Psoas muscle (tissue), 8 donors: ENCODE measurements around the gene RIC1. TPM values are rescaled to one million over a fixed set of nuclear protein-coding genes. Genes with fewer than 3 reads are reported as not detected.
A peak's percentile ranks its signal among the peaks of the same experiment; 100 is the strongest.

ENCODE experiments used
- ATAC-seq, 4 donors: fragments of 200-7000 bp; cut with Tn5 transposase; one replicate each; pipeline ENCODE4 v1.9.1; 2020; ENCODE audit warnings: moderate library complexity in 3 of 4, mild to moderate bottlenecking in 2 of 4
- DNase-seq, 2 donors: peaks; one replicate each; pipeline ENCODE4 v3.0.0-alpha.2; 2020
- H3K27ac ChIP-seq: fragments of 200-600 bp; one replicate; pipeline ENCODE4 v1.8.0; 2022
- H3K27me3 ChIP-seq, 3 donors: fragments of 200-600 bp in 1 of 3; one replicate each; pipeline versions ENCODE4 v1.6.1 to v1.8.0; 2013 to 2022; ENCODE audit warnings: low read length in 2 of 3, mild to moderate bottlenecking in 2 of 3, moderate library complexity in 1 of 3; ENCODE audit not compliant: insufficient read depth in 3 of 3
- H3K36me3 ChIP-seq, 2 donors: fragments of 200-600 bp in 1 of 2; one replicate each; pipeline versions ENCODE4 v1.6.1 to v1.8.0; 2013 to 2022; ENCODE audit warnings: low read depth in 1 of 2, mild to moderate bottlenecking in 1 of 2, moderate library complexity in 1 of 2; ENCODE audit not compliant: insufficient read depth in 1 of 2
- H3K4me1 ChIP-seq: fragments of 200-600 bp; one replicate; pipeline ENCODE4 v1.8.0; 2022
- H3K4me3 ChIP-seq: fragments of 200-600 bp; one replicate; pipeline ENCODE4 v1.8.0; 2022; ENCODE audit warnings: mild to moderate bottlenecking
- H3K9me3 ChIP-seq: fragments of 200-600 bp; one replicate; pipeline ENCODE4 v1.8.0; 2022
- WGBS, 3 donors: extraction: QIAGEN DNeasy Blood & Tissue Kit; methylation state at CpG; one replicate each; pipeline versions ENCODE4 v1.1.6 to v1.1.7; 2013; 5-methylcytosine and 5-hydroxymethylcytosine counted together
- intact Hi-C, 2 donors: fragments of 100-400 bp; cut with DNase I; formaldehyde crosslinking; loops; one replicate each; pipeline versions ENCODE4 v1.11.0 to v1.14.2; 2022
- polyA plus RNA-seq, 3 donors: library from polyadenylated mRNA; stranded (reverse); fragments of 200-250 nt; gene quantifications; one replicate each; pipeline ENCODE4 v1.2.3, GENCODE V29; 2013
- total RNA-seq, 4 donors: library from RNA; stranded (reverse); fragmentation: NEBNext Ultra II Directional in 2 of 4; extraction: Animal tissue kit (Norgen Biotek cat#: 25700) in 2 of 4; gene quantifications; one replicate each; pipeline versions ENCODE4 v1.2.1 to v1.2.4, GENCODE V29; 2021 to 2023
- TF ChIP-seq, protein P1 (sequence below): fragments of 200-600 bp; IDR thresholded peaks from one replicate; pipeline ENCODE4 v1.8.0; 2022; ENCODE audit warnings: antibody characterized with exemption
- donor health status: healthy with polysubstance abuse.
- donor health status: DM: no; HTN: no; CAD: no; lungs with moderate emphysema.
- donor health status: Bipolar disorder and iron deficiency.
- donor health status: healthy.
- donor health status: DM: yes; HTN: yes; CAD: no.
- donor health status: DM: no; HTN: no; CAD: no.
- donor health status: DM: no; HTN: no; CAD: no.
- donor health status: DM: yes; HTN: yes; CAD: no.

Gene RIC1
- total and polyA plus RNA-seq, 7 donors: 6.8 to 28.6 (median 10.9) TPM

GRCh38 chr9:5698810-5699556, 70.1 kb downstream of the RIC1 start:
- Histone ChIP-seq H3K9me3 (no peaks in the 10 kb centered on the region), H3K4me1 (peaks cover 26% of the 10 kb centered on the region), H3K36me3 (no peaks in the 10 kb centered on the region), H3K4me3 (no peak overlapping the region), H3K27me3 (no peaks in the 10 kb centered on the region), H3K27ac (no peak overlapping the region)
- ATAC-seq (peak in 1 of 4 donors; percentile 13), DNase-seq (no peak)
- intact Hi-C loops: no loop called here
- WGBS, 3 donors: 61 to 77% (median 62%) methylated on average over 7 of the region's 7 CpGs
- TF ChIP-seq, protein P1, sequence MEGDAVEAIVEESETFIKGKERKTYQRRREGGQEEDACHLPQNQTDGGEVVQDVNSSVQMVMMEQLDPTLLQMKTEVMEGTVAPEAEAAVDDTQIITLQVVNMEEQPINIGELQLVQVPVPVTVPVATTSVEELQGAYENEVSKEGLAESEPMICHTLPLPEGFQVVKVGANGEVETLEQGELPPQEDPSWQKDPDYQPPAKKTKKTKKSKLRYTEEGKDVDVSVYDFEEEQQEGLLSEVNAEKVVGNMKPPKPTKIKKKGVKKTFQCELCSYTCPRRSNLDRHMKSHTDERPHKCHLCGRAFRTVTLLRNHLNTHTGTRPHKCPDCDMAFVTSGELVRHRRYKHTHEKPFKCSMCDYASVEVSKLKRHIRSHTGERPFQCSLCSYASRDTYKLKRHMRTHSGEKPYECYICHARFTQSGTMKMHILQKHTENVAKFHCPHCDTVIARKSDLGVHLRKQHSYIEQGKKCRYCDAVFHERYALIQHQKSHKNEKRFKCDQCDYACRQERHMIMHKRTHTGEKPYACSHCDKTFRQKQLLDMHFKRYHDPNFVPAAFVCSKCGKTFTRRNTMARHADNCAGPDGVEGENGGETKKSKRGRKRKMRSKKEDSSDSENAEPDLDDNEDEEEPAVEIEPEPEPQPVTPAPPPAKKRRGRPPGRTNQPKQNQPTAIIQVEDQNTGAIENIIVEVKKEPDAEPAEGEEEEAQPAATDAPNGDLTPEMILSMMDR: no peak

GRCh38 chr9:5708414-5708813, 79.5 kb downstream of the RIC1 start:
- no peak overlapping the region for H3K27ac ChIP-seq
- TF ChIP-seq, protein P1: no peak
- H3K4me1 ChIP-seq: no peaks in the 10 kb centered on the region
- no peak for DNase-seq
- no peaks in the 10 kb centered on the region for H3K27me3 ChIP-seq
- no peak overlapping the region for H3K4me3 ChIP-seq
- H3K9me3 ChIP-seq: peaks cover 22% of the 10 kb centered on the region
- intact Hi-C loops: no loop called here
- no peak for ATAC-seq
- peaks cover 0 to 17% of the 10 kb centered on the region in 2 donors for H3K36me3 ChIP-seq
- 94 to 97% (median 94%) methylated on average over 1 of the region's 1 CpG for WGBS, 3 donors

DNA sequence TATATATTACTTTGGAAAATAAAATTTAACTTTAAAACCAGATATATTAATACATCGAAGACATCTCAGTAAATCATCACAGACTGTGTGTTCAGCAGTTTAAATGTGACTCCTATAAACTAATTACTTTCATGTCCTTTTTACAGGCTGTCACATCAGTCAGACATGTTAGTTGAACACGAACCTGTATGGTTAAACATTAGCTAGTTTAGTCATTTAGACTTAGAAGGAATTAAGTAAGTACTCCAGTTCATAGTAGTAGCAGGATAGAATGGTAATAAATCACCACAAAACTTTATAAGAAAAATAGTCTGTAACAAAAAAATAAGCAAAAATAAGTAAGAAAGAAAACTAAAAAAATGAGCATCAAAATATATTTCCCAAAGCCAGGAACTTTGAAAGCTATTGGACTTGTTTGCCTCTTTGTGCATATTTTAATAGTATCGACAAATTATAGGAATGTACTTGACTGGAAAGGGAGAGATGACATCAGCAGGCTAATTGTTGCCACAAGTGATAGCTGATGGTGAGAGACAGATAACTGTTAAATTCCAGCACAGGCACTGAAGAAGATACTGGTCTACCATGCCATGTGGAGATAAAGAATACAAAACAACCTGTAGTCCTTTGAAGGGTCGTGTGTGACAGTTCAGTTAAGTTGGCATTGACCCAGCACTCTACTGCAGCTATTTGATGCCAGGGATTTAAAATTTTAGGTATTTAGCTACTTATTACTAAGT, 83.9 kb downstream of the RIC1 start:
- H3K36me3 ChIP-seq: peaks cover 0 to 36% of the 10 kb centered on the region in 2 donors
- no peak overlapping the region for H3K4me3 ChIP-seq
- DNase-seq: no peak
- WGBS, 3 donors: 81 to 88% (median 87%) methylated on average over 4 of the region's 4 CpGs
- TF ChIP-seq, protein P1: no peak
- intact Hi-C loops: loop anchor here in 1 of 2 donors (10.0 kb wide), 1 partner anchor 268 kb away; no protein-coding TSS in a partner anchor
- no peak overlapping the region for H3K27ac ChIP-seq
- H3K27me3 ChIP-seq: no peaks in the 10 kb centered on the region
- peaks cover 11% of the 10 kb centered on the region for H3K9me3 ChIP-seq
- no peak for ATAC-seq
- H3K4me1 ChIP-seq: no peaks in the 10 kb centered on the region

- peaks cover 0 to 36% of the 10 kb centered on the region in 2 donors for H3K36me3 ChIP-seq
- no peak overlapping the region for H3K4me3 ChIP-seq
- H3K9me3 ChIP-seq: no peaks in the 10 kb centered on the region
- intact Hi-C loops: loop anchor here in 1 of 2 donors (10.0 kb wide), 1 partner anchor 270 kb away; no protein-coding TSS in a partner anchor
- 71 to 72% (median 72%) methylated on average over 4 of the region's 4 CpGs for WGBS, 3 donors
- ATAC-seq: peak in 2 of 4 donors; percentile 33 to 42
- TF ChIP-seq, protein P1: peak; percentile 28
- no peak for DNase-seq
- H3K27ac ChIP-seq: no peak overlapping the region
- H3K4me1 ChIP-seq: peaks cover 10% of the 10 kb centered on the region
- H3K27me3 ChIP-seq: no peaks in the 10 kb centered on the region
These were observed 85.8 kb downstream of the RIC1 start for GRCh38 chr9:5714501-5715401.
